HG02642 (cell line): Measurements from ENCODE around the gene CENPX.

Experiments used
- ATAC-seq: cut with Tn5 transposase; IDR thresholded peaks from one replicate; pipeline ENCODE4 v1.9.1; 2021; ENCODE audit warnings: mild to moderate bottlenecking; ENCODE audit not compliant: unreplicated experiment, poor library complexity

CENPX gene

GRCh38 chr17:82014432-82014831 is 8.2 kb downstream of the CENPX start:
- no peak for ATAC-seq

GRCh38 chr17:82013772-82014321 is 8.8 kb downstream of the CENPX start:
- ATAC-seq: no peak

- ATAC-seq: no peak
These were observed 9.3 kb downstream of the CENPX start for GRCh38 chr17:82013341-82013740.

- ATAC-seq: no peak
These were observed 9.9 kb downstream of the CENPX start for GRCh38 chr17:82012640-82013295.

GRCh38 chr17:82012261-82012639 is 10.4 kb downstream of the CENPX start:
- ATAC-seq: no peak

GRCh38 chr17:82011617-82012187 is 11.0 kb downstream of the CENPX start:
- no peak for ATAC-seq

GRCh38 chr17:82010575-82011525 is 11.8 kb downstream of the CENPX start:
- ATAC-seq: no peak

GRCh38 chr17:82009413-82009812 is 13.3 kb downstream of the CENPX start:
- no peak for ATAC-seq

- ATAC-seq: no peak
These were observed 13.7 kb downstream of the CENPX start for GRCh38 chr17:82008941-82009405.

- ATAC-seq: no peak
These were observed 14.3 kb downstream of the CENPX start for GRCh38 chr17:82008258-82008940.

- ATAC-seq: no peak
These were observed 15.0 kb downstream of the CENPX start for GRCh38 chr17:82007495-82008257.

GRCh38 chr17:82007228-82007494 is 15.5 kb downstream of the CENPX start:
- ATAC-seq: no peak

- ATAC-seq: no peak
These were observed 16.0 kb downstream of the CENPX start for GRCh38 chr17:82006468-82007227.

GRCh38 chr17:82005701-82006348 is 16.9 kb downstream of the CENPX start:
- no peak for ATAC-seq

GRCh38 chr17:82004517-82005455 is 17.9 kb downstream of the CENPX start:
- ATAC-seq: no peak

- ATAC-seq: no peak
These were observed 19.0 kb downstream of the CENPX start for GRCh38 chr17:82003411-82004381.
